ENCODE measurements around the gene ZNF365.
A peak's percentile ranks its signal among the peaks of the same experiment; 100 is the strongest.
"Not testable (repeated sequence)": the region's sequence is repeated elsewhere in the genome, so short reads cannot be mapped to it uniquely, and the experiment has no call there.

The ZNF365 gene

DNA sequence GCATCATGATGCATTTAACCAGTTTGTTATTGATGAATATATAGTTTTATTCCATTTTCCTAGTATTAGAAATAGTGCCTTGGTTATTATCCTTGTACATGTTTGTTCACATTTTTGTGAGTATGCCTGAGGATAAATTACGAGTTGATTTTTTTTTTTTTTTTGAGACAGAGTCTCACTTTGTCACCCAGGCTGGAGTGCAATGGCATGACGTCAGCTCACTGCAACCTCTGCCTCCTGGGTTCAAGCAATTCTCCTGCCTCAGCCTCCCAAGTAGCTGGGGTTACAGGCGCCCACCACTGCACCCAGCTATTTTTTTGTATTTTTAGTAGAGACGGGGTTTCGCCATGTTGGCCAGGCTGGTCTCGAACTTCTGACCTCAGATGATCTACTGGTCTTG is 4.7 kb downstream of the ZNF365 start:
- DNase-seq = not testable (repeated sequence)

DNA sequence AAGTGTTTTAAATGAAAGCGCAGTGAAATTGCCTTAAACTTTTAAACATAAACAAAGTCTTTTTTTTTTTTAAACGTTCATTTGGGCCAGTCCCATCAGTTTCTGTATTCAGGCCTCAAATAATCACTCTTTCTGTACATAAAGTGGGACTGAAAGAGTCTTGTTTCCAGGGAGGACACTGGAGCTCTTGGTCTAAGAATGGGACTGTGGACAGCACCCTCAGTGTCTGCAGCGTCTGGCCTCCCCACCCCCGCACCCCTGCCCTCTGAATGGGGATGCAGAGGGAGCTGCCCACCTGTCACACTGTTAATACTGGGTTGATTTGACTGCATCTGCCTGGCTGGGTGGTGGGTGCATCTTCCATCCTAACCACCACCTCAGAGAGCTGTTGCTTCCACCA is 5.2 kb downstream of the ZNF365 start:
- no peak for DNase-seq

DNA sequence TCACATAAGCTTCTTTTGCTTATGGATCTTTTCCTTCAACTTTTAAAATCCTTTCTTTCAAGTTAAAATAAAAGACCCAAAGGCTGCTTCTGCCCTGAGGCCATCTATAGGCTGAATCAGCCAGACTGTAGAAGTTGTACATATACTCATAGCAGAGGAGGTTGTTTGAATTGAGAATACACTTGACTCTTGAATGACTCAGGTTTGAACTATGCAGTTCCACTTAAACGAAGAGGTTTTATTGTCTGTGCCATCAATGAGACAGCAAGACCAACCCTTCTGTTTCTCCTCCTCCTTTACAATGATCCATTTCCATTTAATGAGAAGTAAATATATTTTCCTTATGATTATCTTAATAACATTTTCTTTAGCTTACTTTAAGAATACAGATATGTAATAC is 5.8 kb downstream of the ZNF365 start:
- no peak for DNase-seq

DNA sequence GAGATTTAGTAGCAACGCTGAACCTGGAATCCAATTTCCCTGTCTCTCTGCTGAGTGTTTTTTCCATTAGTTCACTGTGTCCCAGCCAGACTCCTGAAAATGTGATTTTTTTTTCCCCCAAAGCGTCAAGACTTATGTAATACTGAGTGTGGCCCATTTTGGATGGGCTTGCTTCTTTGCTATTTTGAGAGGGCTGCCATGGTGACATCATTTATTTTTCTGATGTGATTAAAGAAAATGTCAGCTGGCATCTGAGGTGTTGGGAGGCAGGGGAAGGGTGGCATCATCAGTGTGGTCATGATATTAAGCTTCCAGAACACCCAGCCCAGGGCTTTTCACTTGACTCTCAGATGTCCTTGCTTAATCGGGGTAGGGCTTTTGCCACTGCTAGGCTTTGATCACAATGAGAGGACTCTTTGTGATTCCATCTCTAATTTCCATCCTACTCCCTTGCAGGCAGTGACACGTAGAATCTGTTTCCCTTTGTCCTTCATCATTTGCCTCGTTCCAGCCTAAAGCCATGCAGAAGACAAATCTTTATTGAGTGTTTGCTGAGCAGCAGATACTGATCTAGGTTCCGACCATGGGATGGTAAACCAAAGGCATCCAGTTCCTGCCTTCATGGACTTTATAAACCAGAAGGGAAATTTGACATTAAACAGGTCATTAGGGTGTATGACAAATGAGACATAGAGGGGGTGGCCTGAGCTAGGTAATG is 7.4 kb downstream of the ZNF365 start:
- DNase-seq = no peak

DNA sequence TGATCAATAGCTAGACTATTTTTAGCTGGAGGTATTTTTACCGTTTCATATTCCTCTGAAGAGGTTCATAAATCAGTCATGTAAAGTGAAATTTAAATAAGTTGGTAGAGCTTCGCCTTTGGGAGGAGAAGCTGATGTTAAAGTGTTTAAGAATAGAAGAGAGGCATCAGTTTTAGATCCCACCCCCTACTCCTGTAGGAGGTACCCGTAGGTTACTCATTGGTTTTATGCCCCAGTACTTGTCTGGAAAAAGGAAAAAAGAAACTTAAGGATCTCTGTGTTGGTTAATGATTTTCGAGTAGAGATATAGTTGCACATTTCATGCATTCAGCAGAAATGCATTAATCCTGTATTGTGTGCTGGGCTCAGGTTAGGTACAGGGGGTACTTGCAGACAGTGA is 8.7 kb downstream of the ZNF365 start:
- no peak for DNase-seq

DNA sequence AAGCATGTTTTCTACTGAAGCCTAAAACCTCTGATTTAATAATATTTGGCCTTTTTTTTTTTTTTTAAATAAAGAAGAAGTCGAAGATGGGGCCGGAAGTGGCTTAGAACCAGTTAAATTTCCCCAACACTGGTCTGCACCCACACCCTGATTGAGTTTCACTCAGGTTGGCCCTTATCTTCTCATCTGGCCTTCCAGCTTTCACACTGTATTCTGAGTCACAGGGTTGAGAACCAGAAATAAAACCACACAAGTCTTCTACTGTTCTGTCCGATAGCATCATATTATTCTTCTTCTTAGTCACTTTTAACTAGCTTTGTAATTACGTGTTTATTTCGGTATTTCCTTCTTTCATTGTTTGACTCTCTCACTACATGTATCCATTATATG is 9.9 kb downstream of the ZNF365 start:
- DNase-seq = peak; percentile 26

DNA sequence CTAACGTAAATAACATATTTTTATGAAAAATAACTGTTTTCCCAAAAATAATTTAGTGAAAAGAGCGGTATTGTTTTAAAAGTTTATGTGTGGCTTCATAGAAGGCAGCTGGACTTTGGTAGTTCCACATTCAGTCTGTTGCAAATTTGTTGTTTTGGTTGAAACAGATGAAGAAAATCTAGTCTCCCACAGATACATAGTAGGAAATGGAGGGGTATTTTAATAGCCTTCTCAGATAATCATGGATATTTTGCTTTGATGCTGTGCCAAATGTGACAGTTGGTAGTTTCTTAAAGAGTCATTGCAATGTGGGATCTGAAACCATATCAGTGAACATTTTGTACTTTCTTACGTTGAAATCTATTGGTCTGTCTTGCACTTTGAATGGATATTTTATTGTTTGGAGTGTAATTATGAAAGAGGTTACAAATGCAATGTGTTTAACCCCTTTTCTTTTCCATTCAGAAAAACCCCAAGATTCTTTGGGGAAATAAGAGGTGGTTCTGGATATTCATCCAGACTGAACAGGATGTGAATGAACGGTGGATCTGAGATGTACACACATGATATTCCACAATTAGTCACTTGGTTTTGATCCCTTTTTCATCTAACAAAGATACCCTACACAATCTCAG is 10.4 kb downstream of the ZNF365 start:
- peak; percentile 58 for DNase-seq

DNA sequence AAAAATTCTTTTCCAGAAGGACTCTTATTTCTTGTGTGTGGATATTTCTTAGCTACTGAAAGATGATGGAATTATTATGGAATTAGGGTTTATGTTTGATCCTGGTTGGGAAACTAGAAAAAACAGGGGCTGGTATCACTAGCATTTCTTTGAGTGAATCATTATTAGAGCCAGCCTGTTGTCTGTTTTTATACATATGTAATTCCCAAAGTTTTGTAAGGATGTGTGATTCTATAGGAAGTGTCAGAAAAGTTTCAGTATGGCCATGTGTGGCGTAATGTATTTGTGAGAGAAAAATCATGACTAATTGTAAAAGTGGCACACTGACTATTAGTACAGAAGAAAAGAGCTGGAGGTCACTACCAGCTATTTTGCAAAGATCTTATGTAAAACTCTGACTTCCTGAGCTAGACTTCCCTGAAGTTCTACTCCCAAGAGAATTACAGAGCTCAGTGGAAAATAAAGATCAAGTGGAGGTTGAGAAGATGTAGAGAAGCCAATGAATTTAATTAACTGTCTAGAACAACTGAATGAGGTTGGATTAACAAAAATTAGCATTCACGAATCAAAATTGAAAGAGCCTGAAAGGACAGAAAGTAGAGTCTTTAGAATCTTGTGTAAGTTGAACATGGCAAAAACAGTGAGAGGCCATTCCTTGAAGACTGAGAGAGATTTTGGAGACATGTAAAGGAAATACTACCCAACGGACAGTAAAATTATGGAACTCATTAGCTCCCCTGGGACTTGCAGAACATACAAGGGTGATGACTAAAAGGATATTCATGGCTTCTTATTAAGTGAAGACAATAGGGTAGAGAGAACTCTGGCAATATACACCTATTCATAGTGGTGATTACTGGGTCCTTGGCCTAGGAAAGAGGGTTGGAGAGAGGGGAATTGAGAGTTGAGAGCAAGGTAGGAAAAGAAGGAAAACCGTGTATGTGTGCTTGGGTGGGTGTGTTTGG is 12.5 kb downstream of the ZNF365 start:
- no peak for DNase-seq

DNA sequence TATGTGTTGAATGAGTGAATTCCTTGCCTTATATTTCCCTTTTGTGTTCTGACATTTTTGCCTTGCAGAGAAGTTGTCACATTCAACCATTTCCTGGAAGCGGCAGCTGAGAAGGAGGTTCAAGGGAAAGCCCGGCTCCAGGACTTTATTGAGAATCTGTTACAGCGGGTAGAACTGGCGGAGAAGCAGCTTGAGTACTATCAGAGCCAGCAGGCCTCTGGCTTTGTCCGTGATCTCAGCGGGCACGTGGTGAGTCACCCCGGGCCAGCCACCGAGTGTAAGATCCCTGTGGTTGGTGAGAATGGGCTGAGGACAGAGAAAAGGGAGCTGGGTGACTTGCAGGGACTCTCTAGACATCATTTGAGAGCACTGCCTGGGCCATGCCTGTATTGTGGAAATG is 14.2 kb downstream of the ZNF365 start:
- DNase-seq = no peak

DNA sequence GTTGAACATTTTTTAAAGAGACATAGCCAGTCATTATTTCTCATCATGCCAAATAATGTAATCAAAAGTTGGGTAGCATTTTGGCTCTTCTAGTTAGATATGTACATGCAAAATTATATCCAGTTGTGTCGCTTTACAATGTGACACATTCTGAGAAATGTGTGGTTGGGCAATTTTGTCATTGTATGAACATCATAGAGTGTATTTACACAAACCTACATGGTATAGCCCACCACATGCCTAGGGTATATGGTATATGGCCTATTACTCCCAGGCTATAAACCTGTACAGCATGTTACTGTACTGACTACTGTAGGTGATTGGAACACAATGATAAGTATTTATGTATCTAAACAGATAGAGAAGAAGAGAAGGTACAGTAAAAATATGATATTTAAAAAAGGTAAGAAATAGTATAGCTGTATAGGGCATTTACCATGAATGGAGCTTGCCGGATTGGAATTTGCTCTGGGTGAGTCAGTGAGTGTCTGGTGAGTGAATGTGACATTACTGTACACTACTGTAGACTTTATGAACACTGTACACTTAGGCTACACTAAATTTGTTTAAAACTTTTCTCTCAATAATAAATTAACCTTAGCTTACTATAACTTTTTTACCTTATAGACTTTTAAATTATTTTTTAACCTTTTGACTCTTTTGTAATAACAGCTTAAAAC is 16.5 kb downstream of the ZNF365 start:
- no peak for DNase-seq

DNA sequence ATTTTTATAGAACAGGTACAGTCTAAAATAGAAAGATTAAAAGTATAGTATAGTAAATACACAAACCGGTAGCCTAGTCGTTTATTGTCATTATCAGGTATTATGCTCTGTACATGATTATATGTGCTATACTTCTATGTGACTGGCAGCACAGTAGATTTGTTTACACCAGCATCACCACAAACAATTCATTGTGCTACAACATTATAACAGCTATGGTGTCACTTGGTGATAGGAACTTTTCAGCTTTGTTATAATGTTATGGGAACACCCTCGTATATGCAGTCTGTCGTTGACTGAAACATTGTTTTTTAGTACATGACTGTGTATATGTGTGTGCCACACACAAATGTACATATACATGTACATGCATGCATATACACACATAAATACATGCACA is 19.1 kb downstream of the ZNF365 start:
- no peak for DNase-seq

DNA sequence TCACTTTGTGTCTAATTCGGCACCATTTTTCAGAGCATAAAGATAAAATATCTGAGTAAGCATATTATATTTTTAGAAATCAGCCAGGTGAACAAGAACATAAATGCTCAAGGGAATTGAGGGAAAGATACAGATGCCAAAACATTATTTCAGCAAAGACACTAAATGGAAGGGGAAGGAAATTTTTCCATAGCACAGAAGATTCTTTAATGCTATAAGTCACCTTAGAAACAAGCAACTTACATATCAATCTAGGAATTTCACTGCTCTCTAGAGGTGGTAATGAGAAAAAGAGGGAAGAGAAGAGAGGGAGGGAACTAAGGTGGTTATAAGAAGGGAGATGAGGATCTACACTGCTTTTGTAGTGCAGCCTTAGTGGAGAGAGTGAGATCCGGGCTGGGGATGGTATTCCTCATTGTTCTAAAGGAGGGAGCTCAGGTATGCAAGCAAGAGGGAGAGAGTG is 20.4 kb downstream of the ZNF365 start:
- no peak for DNase-seq

DNA sequence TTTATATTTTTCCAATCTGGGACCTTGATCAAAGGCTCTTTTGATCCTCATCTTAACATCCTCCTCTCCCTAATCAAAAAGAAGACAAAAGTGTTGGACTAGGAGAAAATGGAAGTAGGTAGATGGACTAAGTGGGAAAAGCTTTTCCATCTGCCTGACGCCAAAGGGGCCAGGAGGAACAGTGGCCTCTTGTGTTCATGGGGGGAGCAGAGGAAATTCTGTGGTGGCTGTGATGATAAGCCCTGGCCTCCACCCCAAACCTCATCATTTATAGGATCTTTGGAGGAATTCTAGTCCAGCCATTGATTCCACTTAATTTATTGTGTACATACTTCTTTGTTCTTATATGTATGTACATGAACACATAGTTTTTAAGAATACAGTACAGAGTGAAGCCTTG is 21.7 kb downstream of the ZNF365 start:
- DNase-seq = no peak

DNA sequence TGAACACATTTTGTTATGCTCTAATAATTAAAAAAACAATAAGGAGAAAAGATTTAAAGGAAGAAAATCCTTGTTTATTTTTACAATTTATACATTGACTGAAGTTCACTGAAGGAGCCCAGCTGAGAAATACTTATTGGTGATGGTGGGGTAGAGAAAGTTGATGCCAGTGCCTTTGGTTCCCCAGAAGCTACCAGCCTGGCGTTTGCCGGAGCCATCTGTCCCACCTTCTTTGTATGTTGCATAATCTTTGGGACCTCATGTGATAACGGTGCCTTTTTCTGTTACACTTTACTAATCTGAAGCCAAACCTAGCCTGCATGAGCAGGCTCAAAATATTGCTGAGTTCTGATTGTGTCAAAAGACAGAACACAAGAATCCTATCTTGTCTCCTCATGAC is 22.7 kb downstream of the ZNF365 start:
- no peak for DNase-seq

DNA sequence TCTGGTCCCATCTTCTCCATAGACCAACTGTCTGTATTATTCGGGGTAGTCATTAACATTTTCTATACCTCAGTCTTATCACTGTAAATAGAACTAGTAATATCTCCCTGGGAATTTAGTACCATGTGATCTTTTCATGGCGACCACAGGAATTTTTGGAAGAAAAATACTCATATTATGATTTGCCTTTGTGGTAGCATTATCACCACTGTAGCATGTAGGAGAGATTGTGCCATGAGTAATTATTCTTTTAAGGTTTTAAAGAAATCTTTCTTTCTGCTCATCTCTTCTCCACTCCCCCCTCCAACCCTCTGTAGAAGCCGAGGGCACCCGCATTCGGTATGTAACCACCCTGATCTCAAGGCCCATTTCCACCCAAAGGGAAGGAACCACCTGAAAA is 25.0 kb downstream of the ZNF365 start:
- no peak for DNase-seq

DNA sequence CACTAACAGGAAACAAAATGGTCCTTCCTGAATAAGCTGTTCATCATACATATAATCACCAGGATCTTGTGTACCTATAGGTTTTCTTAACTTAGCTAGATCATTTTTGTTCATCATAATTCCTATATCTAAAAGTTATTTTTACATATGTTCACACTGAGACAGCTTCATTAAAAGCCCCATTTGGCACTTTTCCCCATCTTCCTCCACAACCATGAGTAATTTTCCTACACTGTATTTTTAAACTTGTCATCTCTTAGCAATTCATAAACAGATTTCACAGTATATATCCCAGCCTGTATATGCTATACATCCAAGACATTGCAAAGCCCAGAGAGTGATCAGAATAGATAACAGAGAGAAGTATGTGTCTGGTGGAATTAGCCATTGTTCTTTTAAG is 28.3 kb downstream of the ZNF365 start:
- no peak for DNase-seq

DNA sequence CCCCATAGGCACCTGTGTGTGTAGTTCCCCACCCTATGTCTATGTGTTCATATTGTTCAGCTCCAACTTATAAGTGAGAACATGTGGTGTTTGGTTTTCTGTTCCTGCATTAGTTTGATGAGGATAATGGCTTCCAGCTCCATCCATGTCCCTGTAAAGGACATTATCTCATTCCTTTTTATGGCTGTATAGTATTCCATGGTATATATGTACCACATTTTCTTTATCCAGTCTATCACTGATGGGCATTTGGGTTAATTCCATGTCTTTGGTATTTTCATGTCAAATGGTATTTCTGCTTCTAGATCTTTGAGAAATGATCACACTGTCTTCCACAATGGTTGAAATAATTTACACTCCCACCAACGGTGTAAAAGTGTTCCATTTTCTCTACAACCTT is 36.4 kb downstream of the ZNF365 start:
- not testable (repeated sequence) for DNase-seq

DNA sequence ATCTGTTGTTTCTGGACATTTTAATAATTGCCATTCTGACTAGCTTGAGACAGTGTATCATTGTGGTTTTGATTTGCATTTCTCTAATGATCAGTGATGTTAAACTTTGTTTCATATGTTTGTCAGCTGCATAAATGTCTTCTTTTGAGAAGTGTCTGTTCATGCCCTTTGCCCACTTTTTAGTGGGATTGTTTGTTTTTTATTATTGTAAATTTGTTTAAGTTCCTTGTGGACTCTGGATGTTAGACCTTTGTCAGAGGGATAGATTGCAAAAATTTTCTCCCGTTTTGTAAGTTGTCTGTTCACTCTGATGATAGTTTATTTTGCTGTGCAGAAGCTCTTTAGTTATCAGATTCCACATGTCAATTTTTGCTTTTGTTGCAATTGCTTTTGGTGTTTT is 36.8 kb downstream of the ZNF365 start:
- DNase-seq = not testable (repeated sequence)

DNA sequence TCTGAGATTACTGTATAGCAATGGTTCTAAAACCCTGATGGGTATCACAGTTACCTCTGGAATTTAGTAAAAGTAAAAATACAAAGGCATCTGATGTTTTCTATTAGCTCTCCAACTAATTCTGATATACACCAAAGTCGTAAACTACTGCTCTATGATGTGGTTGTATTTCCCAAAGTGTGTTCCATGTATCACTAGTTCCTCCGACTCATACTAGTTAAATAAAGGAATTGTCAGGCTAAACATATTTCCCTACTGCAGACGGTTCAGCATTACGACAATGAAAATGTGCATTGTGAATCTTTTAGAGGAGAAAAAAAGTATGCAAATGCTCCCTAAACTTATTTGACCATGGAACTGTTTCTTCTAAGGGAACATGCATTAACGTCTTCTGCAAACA is 38.9 kb downstream of the ZNF365 start:
- DNase-seq = no peak

DNA sequence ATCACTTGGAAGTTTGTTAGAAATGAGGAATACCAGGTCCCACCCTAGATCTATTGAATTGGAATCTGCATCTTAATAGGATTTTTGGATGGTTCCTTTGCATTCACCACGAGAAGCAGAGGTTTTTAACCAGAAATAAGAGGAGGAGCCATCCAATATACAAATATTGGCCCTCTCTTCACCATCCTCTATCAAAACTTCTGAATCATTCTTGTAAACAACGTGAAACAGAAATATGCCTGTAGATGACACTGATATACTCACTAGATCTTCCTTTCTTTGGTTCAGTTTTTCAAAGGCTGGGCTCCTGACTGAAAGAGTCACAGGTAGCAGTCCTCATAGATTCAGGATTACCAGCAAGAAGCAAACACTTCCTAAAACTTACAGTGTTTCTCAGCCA is 39.5 kb downstream of the ZNF365 start:
- DNase-seq = no peak

DNA sequence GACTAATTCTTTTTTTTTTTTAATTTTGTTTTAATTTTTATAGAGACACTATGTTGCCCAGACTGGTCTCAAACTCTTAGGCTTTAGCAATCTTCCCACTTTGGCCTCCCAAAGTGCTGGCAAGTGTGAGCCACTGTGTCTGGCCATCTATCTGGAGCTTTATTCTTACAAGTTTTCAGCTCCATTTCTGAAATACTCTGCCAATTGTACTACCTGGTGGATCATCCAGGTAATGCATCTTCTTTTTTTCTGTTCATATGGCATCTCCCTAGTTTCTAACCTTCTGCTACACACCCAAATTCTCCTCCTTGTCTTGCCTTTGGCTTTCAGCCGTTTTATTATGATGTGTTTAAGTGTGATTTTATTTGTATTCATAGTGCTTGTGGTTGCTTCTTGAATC is 40.2 kb downstream of the ZNF365 start:
- no peak for DNase-seq

DNA sequence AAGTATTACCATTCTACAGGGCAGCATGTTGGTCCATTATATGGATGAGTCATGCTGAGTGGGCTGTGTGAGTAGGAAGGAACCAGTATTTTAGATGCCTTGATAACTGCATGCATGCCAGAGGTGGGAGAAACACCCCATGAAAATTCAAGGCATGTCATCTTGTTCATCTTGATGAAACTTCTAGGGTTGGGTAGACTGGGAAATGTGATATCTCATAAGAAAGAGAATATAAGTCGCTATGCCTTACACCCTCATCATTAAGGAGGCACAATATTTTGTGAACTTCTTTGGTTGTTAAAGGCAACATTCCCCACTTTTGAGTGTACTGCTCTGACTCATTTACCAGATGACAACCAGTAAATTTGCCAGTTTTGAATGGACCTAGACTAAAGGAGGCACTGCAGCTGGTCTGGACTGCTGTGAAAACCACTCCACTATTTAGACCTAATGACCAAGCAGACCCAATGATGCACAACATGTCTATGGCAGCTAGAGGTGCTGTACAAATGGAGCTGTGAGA is 48.0 kb downstream of the ZNF365 start:
- DNase-seq = no peak

DNA sequence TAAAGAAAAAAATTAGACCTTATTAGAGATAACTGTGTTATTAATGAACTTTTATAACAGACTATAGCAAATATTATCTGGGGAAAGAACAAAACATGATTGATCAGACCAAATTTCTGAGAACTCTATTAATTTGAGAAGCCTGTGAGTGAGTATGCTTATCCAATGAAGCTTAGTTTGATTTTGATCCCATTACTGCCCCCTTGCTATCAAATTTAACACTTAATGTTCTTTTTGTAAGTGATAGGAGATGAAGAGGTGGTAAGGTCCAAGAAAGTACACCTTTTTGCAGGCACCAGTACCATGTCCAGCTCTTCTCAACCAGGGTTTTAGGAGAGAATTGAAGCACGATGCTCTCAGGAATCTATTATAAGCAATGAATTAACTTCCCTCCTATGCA is 49.9 kb downstream of the ZNF365 start:
- DNase-seq = no peak

Measured in DMS 273 treated with DMSO at 0.1 percent for 48 hours (cell line).